Esophagus (tissue), 2 donors: ENCODE measurements around the gene ELMO1. TPM values are rescaled to one million over a fixed set of nuclear protein-coding genes. Genes with fewer than 3 reads are reported as not detected.

Source experiments
- H3K27ac ChIP-seq, 2 donors: one replicate each; pipeline ENCODE4 v1.5.1; 2013; ENCODE audit warnings: low read depth in 2 of 2, mild to moderate bottlenecking in 2 of 2, inconsistent platforms in 1 of 2, low read length in 1 of 2, moderate library complexity in 1 of 2
- H3K27me3 ChIP-seq, 2 donors: one replicate each; pipeline ENCODE4 v1.6.1; 2013; ENCODE audit warnings: low read length in 2 of 2, control low read depth in 1 of 2, mild to moderate bottlenecking in 1 of 2; ENCODE audit not compliant: insufficient read depth in 2 of 2, control insufficient read depth in 1 of 2
- H3K36me3 ChIP-seq, 2 donors: one replicate each; pipeline ENCODE4 v1.6.1; 2013; ENCODE audit warnings: low read length in 1 of 2; ENCODE audit not compliant: control insufficient read depth in 2 of 2, insufficient read depth in 2 of 2
- H3K4me1 ChIP-seq, 2 donors: one replicate each; pipeline ENCODE4 v1.6.1; 2013; ENCODE audit warnings: low read length in 1 of 2; ENCODE audit not compliant: control insufficient read depth in 2 of 2, insufficient read depth in 2 of 2
- H3K4me3 ChIP-seq, 2 donors: one replicate each; pipeline ENCODE4 v1.5.1; 2013; ENCODE audit warnings: low read length in 2 of 2, mild to moderate bottlenecking in 2 of 2, low read depth in 1 of 2, moderate library complexity in 1 of 2
- H3K9me3 ChIP-seq, 2 donors: one replicate each; pipeline ENCODE4 v1.6.1; 2013; ENCODE audit warnings: mild to moderate bottlenecking in 2 of 2, low read depth in 1 of 2, low read length in 1 of 2, moderate library complexity in 1 of 2; ENCODE audit not compliant: control insufficient read depth in 2 of 2, insufficient read depth in 1 of 2
- WGBS, 2 donors: extraction: QIAGEN DNeasy Blood & Tissue Kit; methylation state at CpG; one replicate each; pipeline ENCODE4 v1.1.7; 2013; 5-methylcytosine and 5-hydroxymethylcytosine counted together
- polyA plus RNA-seq, 2 donors: library from polyadenylated mRNA; stranded (reverse); fragments of 200-250 nt; gene quantifications; one replicate each; pipeline ENCODE4 v1.2.3, GENCODE V29; 2013
- donor health status: healthy with polysubstance abuse.
- donor health status: Bipolar disorder and iron deficiency.

Gene ELMO1
- polyA plus RNA-seq, 2 donors = 1.5 to 2.9 TPM

DNA sequence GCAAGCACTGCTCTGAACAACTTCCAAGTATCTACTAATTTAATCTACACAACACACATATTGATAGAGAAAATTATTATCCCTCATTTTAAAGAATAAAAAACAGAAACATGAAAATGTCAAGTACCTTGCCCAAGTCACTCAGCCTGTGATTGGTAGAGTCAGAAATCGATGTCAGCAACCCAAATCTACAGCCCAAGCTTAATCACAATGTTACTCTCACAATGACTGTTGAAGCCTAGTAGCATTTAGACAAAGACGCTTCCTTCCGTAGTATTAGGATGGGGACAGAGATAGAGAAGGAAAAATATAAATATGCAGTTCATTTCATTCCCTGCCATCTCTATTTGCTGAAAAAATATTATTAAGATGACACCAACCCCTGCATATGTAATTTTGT lies 242.5 kb downstream of the ELMO1 start:
- Histone ChIP-seq H3K4me3 (no peak overlapping the region), H3K36me3 (no peaks in the 10 kb centered on the region), H3K27ac (no peak overlapping the region), H3K4me1 (no peaks in the 10 kb centered on the region), H3K9me3 (no peaks in the 10 kb centered on the region), H3K27me3 (no peaks in the 10 kb centered on the region)
- 86 to 89% methylated on average over 3 of the region's 3 CpGs for WGBS, 2 donors

DNA sequence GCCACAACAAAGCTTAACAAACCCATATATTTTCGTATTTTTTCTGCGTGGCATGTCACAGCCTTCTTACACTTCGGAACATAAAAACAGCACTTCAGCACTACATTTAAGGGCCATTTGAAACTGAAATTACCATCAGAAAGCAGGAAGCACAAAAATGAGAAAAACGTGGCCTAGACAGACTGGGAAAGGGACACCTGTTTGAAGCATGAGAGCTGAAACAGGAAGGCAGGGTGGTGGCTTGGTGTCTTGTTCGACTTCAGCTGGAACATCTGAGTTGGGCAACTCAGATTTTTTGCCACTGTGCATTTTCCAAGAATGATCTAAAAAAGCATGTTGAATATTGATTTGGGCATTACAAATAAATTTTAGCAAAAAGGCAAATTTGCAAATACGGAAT lies 243.2 kb downstream of the ELMO1 start:
- Histone ChIP-seq H3K4me3 (no peak overlapping the region), H3K4me1 (no peaks in the 10 kb centered on the region), H3K36me3 (no peaks in the 10 kb centered on the region), H3K27me3 (no peaks in the 10 kb centered on the region), H3K27ac (no peak overlapping the region), H3K9me3 (no peaks in the 10 kb centered on the region)
- 78 to 84% methylated on average over 6 of the region's 6 CpGs for WGBS, 2 donors

GRCh38 chr7:37201876-37202198 lies 246.8 kb downstream of the ELMO1 start:
- Histone ChIP-seq H3K4me1 (no peaks in the 10 kb centered on the region), H3K36me3 (no peaks in the 10 kb centered on the region), H3K9me3 (no peaks in the 10 kb centered on the region), H3K4me3 (no peak overlapping the region), H3K27ac (peak overlapping the region in 1 of 2 donors; percentile 38), H3K27me3 (no peaks in the 10 kb centered on the region)
- WGBS, 2 donors = 44 to 56% methylated on average over 2 of the region's 2 CpGs

GRCh38 chr7:37201003-37201875 lies 247.4 kb downstream of the ELMO1 start:
- Histone ChIP-seq H3K27ac (peak overlapping the region; percentile 58 to 72), H3K4me1 (no peaks in the 10 kb centered on the region), H3K36me3 (no peaks in the 10 kb centered on the region), H3K4me3 (no peak overlapping the region), H3K9me3 (no peaks in the 10 kb centered on the region), H3K27me3 (no peaks in the 10 kb centered on the region)
- 28 to 35% methylated on average over 6 of the region's 6 CpGs for WGBS, 2 donors

- Histone ChIP-seq H3K4me1 (no peaks in the 10 kb centered on the region), H3K27me3 (no peaks in the 10 kb centered on the region), H3K4me3 (no peak overlapping the region), H3K27ac (no peak overlapping the region), H3K9me3 (no peaks in the 10 kb centered on the region), H3K36me3 (no peaks in the 10 kb centered on the region)
- 33 to 39% methylated on average over 6 of the region's 6 CpGs for WGBS, 2 donors
Observed at GRCh38 chr7:37198906-37199485, 249.7 kb downstream of the ELMO1 start.

DNA sequence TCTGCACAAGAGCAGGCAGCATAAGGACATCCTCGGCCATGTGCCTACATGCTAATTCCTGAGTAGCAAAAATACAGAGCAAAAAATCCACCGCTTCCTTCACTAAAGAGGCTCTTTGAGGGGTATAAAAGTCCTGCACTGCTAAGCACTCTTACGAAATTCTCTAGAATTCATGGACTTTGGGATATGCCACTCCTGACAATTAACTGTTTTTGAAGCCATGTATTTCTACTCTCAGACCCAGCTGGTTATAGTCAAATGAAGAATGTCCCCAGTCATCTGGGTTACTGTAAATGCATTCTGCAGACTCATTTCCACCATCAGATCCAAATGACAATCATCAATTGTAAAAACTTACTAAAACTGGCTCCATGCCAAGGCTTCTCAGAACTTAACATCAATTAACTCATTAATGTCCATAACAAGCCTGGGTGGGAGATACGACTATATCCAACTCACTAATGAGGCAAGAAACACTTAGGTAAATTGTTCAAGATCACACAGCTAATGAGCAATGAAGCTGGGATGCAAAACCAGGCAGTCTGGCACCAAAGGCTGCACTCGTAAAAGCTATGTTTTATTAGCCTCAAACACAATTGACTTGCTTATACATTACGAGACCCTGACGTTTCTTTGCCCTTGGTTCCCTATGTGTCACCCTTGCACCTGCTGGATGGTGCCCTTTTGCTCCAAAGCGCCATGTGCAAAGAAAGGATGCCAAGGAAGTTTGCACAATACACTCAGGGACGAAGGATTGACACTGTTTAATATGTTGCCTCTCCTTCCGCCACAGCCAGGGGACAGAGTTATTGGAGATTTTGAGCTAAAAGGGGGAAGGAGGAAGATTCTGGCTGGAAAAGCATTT lies 250.4 kb downstream of the ELMO1 start:
- Histone ChIP-seq H3K4me3 (no peak overlapping the region), H3K27ac (no peak overlapping the region), H3K36me3 (no peaks in the 10 kb centered on the region), H3K27me3 (no peaks in the 10 kb centered on the region), H3K9me3 (no peaks in the 10 kb centered on the region), H3K4me1 (no peaks in the 10 kb centered on the region)
- 60 to 66% methylated on average over 10 of the region's 10 CpGs for WGBS, 2 donors

DNA sequence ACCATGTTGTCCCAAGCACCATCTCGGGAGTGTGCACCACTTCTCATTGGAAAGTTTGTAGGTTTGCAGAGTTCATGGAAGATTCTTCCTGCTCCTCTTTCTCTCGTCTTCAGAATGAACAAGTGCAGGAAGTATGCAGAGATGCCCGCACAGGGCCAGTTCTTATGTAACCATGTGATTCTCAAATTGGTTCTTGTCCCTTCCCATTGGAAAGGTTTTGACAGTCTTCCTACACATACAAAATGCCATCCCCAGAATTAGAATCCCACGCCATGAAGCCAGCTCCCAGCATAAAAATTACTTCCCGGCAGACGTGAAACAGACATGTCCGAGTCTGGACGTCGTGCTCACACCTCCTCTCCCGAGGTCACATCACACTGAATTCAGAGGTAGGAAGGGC lies 251.6 kb downstream of the ELMO1 start:
- H3K27ac ChIP-seq = no peak overlapping the region
- no peaks in the 10 kb centered on the region for H3K36me3 ChIP-seq
- H3K4me3 ChIP-seq = no peak overlapping the region
- H3K4me1 ChIP-seq = no peaks in the 10 kb centered on the region
- WGBS, 2 donors = 84 to 86% methylated on average over 10 of the region's 10 CpGs
- no peaks in the 10 kb centered on the region for H3K27me3 ChIP-seq
- H3K9me3 ChIP-seq = no peaks in the 10 kb centered on the region

DNA sequence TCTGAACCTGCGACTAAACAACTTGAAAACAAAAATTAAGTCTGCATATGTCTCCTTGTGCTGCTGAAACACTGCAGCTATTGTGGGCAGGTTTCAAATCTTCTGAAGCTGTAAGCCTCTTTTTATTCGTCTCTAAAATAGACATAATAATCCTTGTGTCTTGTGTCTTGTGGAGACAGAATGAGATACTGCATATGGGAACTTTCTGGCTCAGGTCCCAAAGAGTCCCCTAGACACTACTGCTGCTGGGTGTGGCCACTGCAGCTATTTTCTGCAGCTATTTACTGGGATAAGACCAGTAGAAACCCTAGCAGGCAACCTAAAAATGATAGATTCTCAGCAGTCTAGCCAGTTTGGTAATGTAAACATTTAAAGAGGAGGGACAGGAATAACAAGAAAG lies 252.0 kb downstream of the ELMO1 start:
- no peak overlapping the region for H3K4me3 ChIP-seq
- no peak overlapping the region for H3K27ac ChIP-seq
- H3K36me3 ChIP-seq = no peaks in the 10 kb centered on the region
- no peaks in the 10 kb centered on the region for H3K27me3 ChIP-seq
- no peaks in the 10 kb centered on the region for H3K4me1 ChIP-seq
- H3K9me3 ChIP-seq = no peaks in the 10 kb centered on the region
- 72 to 81% methylated on average over 2 of the region's 2 CpGs for WGBS, 2 donors

DNA sequence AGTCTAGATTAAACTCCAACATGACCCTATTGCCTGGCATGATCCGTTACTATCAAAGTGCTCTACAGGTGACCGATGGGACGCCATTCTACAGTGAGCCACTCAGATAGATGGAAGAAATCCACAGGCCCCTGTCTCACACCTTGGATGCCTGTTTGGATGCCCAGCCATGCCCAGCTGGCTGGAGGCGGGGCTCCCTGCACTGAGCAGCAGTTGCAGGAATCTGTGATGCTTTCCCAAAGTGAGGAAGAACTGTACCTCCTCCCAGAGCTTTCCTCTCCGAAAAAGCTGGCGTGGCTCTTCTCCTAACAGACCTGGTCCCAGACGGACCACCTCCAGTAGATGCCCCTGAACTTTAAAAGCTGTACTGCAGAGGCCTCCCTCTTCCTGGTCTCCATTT lies 253.3 kb downstream of the ELMO1 start:
- WGBS, 2 donors = 95% methylated on average over 7 of the region's 7 CpGs
- Histone ChIP-seq H3K4me3 (no peak overlapping the region), H3K36me3 (no peaks in the 10 kb centered on the region), H3K27ac (no peak overlapping the region), H3K9me3 (no peaks in the 10 kb centered on the region), H3K4me1 (no peaks in the 10 kb centered on the region), H3K27me3 (no peaks in the 10 kb centered on the region)
